SU-DHL-6 (cell line): ENCODE data around the gene ABHD12B.

Source experiments
- H2AFZ ChIP-seq: fragments of 200-600 bp; sonication (generic); 2 replicates; pipeline ENCODE4 v1.6.1; 2014; ENCODE audit warnings: low read depth, mild to moderate bottlenecking, moderate library complexity, mixed read lengths, antibody characterized with exemption, low read length; ENCODE audit not compliant: severe bottlenecking
- H3F3A ChIP-seq: fragments of 200-600 bp; shearing (Covaris generic); 2 replicates; pipeline ENCODE4 v1.6.0; 2016; ENCODE audit warnings: antibody characterized with exemption, mild to moderate bottlenecking; ENCODE audit not compliant: insufficient read depth
- H3K27ac ChIP-seq: fragments of 200-600 bp; sonication (generic); 2 replicates; pipeline ENCODE4 v1.5.1; 2016; ENCODE audit warnings: low read depth, mild to moderate bottlenecking, low read length, moderate library complexity, mixed read lengths
- H3K27me3 ChIP-seq: fragments of 200-600 bp; sonication (generic), shearing (Covaris generic); 2 replicates; pipeline ENCODE4 v1.6.0; 2014; ENCODE audit warnings: mild to moderate bottlenecking, low read length
- H3K36me3 ChIP-seq: fragments of 200-600 bp; sonication (generic); 2 replicates; pipeline ENCODE4 v1.6.1; 2014; ENCODE audit warnings: mild to moderate bottlenecking, low read length, mixed read lengths
- H3K4me2 ChIP-seq: fragments of 300-600, 200-600 bp; shearing (Covaris generic), sonication (generic); 2 replicates; pipeline ENCODE4 v1.6.0; 2014; ENCODE audit warnings: low read length, low read depth, mild to moderate bottlenecking; ENCODE audit not compliant: poor library complexity, severe bottlenecking
- H3K4me3 ChIP-seq: fragments of 200-600 bp; sonication (generic); 2 replicates; pipeline ENCODE4 v1.5.1; 2014; ENCODE audit warnings: antibody characterized with exemption, low read length, mild to moderate bottlenecking, mixed read lengths; ENCODE audit not compliant: insufficient read depth, poor library complexity, severe bottlenecking
- H3K79me2 ChIP-seq: fragments of 200-600 bp; sonication (generic); 2 replicates; pipeline ENCODE4 v1.6.1; 2014; ENCODE audit warnings: mild to moderate bottlenecking, low read length, moderate library complexity; ENCODE audit not compliant: insufficient read depth
- H3K9ac ChIP-seq: fragments of 200-600 bp; sonication (generic); 2 replicates; pipeline ENCODE4 v1.7.0; 2014; ENCODE audit warnings: mild to moderate bottlenecking, low read length
- H3K9me2 ChIP-seq: fragments of 200-600 bp; sonication (generic); replicated peaks from 2 replicates; pipeline ENCODE4 v1.6.1; 2014; ENCODE audit warnings: low read length; ENCODE audit not compliant: insufficient read depth
- H3K9me3 ChIP-seq: fragments of 200-600 bp; sonication (generic); 2 replicates; pipeline ENCODE4 v1.6.1; 2014; ENCODE audit warnings: low read length, mixed read lengths; ENCODE audit not compliant: insufficient read depth
- H4K20me1 ChIP-seq: fragments of 200-600 bp; sonication (generic); 2 replicates; pipeline ENCODE4 v1.6.1; 2014; ENCODE audit warnings: low read depth, mild to moderate bottlenecking, antibody characterized with exemption, low read length, moderate library complexity, mixed read lengths
- EZH2phosphoT487 ChIP-seq: fragments of 200-600 bp; sonication (generic), shearing (Covaris generic); conservative IDR thresholded peaks from 2 replicates; pipeline ENCODE4 v1.6.1; 2018; ENCODE audit warnings: mild to moderate bottlenecking, antibody characterized with exemption, low read length, moderate library complexity, mixed read lengths
- TF ChIP-seq, protein P1 (sequence below): fragments of 200-600 bp; sonication (generic); IDR thresholded peaks from one replicate; pipeline ENCODE4 v1.5.1; 2017; ENCODE audit warnings: antibody characterized with exemption, mild to moderate bottlenecking, low read length, moderate library complexity; ENCODE audit not compliant: insufficient read depth, poor library complexity, severe bottlenecking

Gene ABHD12B

GRCh38 chr14:50948205-50948604, 76.4 kb downstream of the ABHD12B start:
- Histone ChIP-seq H4K20me1 (no peaks in the 10 kb centered on the region), H3K9me2 (no peaks in the 10 kb centered on the region), H3K9me3 (no peaks in the 10 kb centered on the region), H2AFZ (no peak overlapping the region), H3K27me3 (no peaks in the 10 kb centered on the region), H3F3A (no peaks in the 10 kb centered on the region), H3K4me3 (no peak overlapping the region), H3K4me2 (no peak overlapping the region), H3K36me3 (no peaks in the 10 kb centered on the region), H3K9ac (no peak overlapping the region), H3K27ac (no peak overlapping the region), H3K79me2 (no peaks in the 10 kb centered on the region)
- TF ChIP-seq, protein P1, sequence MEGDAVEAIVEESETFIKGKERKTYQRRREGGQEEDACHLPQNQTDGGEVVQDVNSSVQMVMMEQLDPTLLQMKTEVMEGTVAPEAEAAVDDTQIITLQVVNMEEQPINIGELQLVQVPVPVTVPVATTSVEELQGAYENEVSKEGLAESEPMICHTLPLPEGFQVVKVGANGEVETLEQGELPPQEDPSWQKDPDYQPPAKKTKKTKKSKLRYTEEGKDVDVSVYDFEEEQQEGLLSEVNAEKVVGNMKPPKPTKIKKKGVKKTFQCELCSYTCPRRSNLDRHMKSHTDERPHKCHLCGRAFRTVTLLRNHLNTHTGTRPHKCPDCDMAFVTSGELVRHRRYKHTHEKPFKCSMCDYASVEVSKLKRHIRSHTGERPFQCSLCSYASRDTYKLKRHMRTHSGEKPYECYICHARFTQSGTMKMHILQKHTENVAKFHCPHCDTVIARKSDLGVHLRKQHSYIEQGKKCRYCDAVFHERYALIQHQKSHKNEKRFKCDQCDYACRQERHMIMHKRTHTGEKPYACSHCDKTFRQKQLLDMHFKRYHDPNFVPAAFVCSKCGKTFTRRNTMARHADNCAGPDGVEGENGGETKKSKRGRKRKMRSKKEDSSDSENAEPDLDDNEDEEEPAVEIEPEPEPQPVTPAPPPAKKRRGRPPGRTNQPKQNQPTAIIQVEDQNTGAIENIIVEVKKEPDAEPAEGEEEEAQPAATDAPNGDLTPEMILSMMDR: no peak
- TF ChIP-seq EZH2phosphoT487: no peak

DNA sequence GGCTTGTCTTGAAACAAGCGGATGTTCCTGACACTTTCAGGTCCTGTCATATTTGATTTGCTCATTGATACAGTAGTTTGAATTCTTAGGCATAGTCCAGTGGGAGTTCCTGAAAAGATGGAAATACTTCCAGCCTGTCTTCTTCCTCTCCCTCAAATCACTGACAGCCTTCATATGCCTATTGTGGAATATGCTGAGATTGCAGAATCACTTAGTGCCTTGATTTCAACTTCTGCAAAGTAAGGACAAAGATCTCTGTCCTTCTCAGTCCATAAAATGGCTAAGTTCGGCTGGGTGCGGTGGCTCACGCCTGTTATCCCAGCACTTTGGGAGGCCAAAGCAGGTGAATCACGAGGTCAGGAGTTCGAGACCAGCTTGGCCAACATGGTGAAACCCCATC, 79.2 kb downstream of the ABHD12B start:
- Histone ChIP-seq H3K9me2 (no peaks in the 10 kb centered on the region), H3K4me2 (no peak overlapping the region), H3K27ac (no peak overlapping the region), H3K9ac (no peak overlapping the region), H2AFZ (no peak overlapping the region), H3K27me3 (no peaks in the 10 kb centered on the region), H3K36me3 (no peaks in the 10 kb centered on the region), H3K79me2 (no peaks in the 10 kb centered on the region), H3K4me3 (no peak overlapping the region), H4K20me1 (no peaks in the 10 kb centered on the region), H3F3A (no peaks in the 10 kb centered on the region), H3K9me3 (no peaks in the 10 kb centered on the region)
- no peak for TF ChIP-seq EZH2phosphoT487
- TF ChIP-seq, protein P1: no peak

GRCh38 chr14:50953502-50953901, 81.6 kb downstream of the ABHD12B start:
- H3K27ac ChIP-seq: no peak overlapping the region
- H4K20me1 ChIP-seq: no peaks in the 10 kb centered on the region
- H3K79me2 ChIP-seq: no peaks in the 10 kb centered on the region
- H3K36me3 ChIP-seq: no peaks in the 10 kb centered on the region
- no peak for TF ChIP-seq EZH2phosphoT487
- TF ChIP-seq, protein P1: no peak
- H3K4me2 ChIP-seq: no peak overlapping the region
- no peaks in the 10 kb centered on the region for H3K27me3 ChIP-seq
- no peak overlapping the region for H3K4me3 ChIP-seq
- no peaks in the 10 kb centered on the region for H3K9me3 ChIP-seq
- H3F3A ChIP-seq: no peaks in the 10 kb centered on the region
- no peak overlapping the region for H2AFZ ChIP-seq
- H3K9me2 ChIP-seq: no peaks in the 10 kb centered on the region
- no peak overlapping the region for H3K9ac ChIP-seq
